B cell (primary cell): ENCODE measurements around the gene OGT. TPM values are rescaled to one million over a fixed set of nuclear protein-coding genes. Genes with fewer than 3 reads are reported as not detected.

ENCODE experiments used
- ATAC-seq: fragments of 200-7000 bp; cut with Tn5 transposase; one replicate; pipeline ENCODE4 v1.10.0; 2021; ENCODE audit warnings: low read depth, mild to moderate bottlenecking, moderate number of reproducible peaks, moderate library complexity
- CTCF ChIA-PET: fragments of 350-600 bp; sonication (Branson Sonifier 250); formaldehyde crosslinking; loops from one replicate; lab custom pipeline; 2021; ENCODE audit warnings: antibody characterized with exemption, inconsistent platforms; lab: Charles Lee
- POLR2A ChIA-PET: fragments of 350-600 bp; sonication (Branson Sonifier 250); formaldehyde crosslinking; loops from one replicate; lab custom pipeline; 2021; ENCODE audit warnings: antibody characterized with exemption; lab: Charles Lee
- DNase-seq: peaks from one replicate; pipeline ENCODE4 v3.0.0; 2013
- H2AFZ ChIP-seq: 2 replicates; pipeline ENCODE4 v1.6.1; 2012; ENCODE audit warnings: mild to moderate bottlenecking, low read depth, low read length; ENCODE audit not compliant: insufficient read depth, poor library complexity, severe bottlenecking
- H3K27ac ChIP-seq, 2 donors: 1 replicate in 1 of 2; 2 replicates in 1 of 2; pipeline ENCODE4 v1.5.1; 2012 to 2013; ENCODE audit warnings: low read length in 2 of 2, mild to moderate bottlenecking in 2 of 2, moderate library complexity in 1 of 2
- H3K27me3 ChIP-seq, 4 experiments: fragments of 200-600 bp in 1 of 4; sonication (generic) in 1 of 4; replicated peaks in 1 of 4; 1 replicate in 2 of 4; 2 replicates in 2 of 4; pipeline versions ENCODE4 v1.6.1 to v1.7.0; 2013 to 2016; ENCODE audit warnings: low read length in 3 of 4, mild to moderate bottlenecking in 2 of 4, mixed read lengths in 1 of 4, moderate library complexity in 1 of 4; ENCODE audit not compliant: insufficient read depth in 4 of 4, control insufficient read depth in 3 of 4; ENCODE audit errors: control extremely low read depth in 1 of 4
- H3K36me3 ChIP-seq, 2 experiments: replicated peaks in 1 of 2; 1 replicate in 1 of 2; 2 replicates in 1 of 2; pipeline versions ENCODE4 v1.6.1 to v1.7.1; 2013; ENCODE audit warnings: low read length in 1 of 2; ENCODE audit not compliant: insufficient read depth in 2 of 2, control insufficient read depth in 1 of 2; ENCODE audit errors: control extremely low read depth in 1 of 2, extremely low read depth in 1 of 2
- H3K4me1 ChIP-seq, 2 donors: fragments of 200-600 bp in 1 of 2; sonication (generic) in 1 of 2; 1 replicate in 1 of 2; 2 replicates in 1 of 2; pipeline versions ENCODE4 v1.5.1 to v1.6.1; 2013 to 2017; ENCODE audit warnings: low read length in 2 of 2; ENCODE audit not compliant: control insufficient read depth in 2 of 2, insufficient read depth in 2 of 2
- H3K4me2 ChIP-seq: replicated peaks from 2 replicates; pipeline ENCODE3; 2012; ENCODE audit warnings: mild to moderate bottlenecking, low read depth, low read length; ENCODE audit not compliant: poor library complexity, severe bottlenecking
- H3K4me3 ChIP-seq, 5 experiments: fragments of 200-600 bp in 1 of 5; sonication (generic) in 1 of 5; 1 replicate in 3 of 5; 2 replicates in 2 of 5; pipeline versions ENCODE4 v1.5.1 to v1.7.0; 2011 to 2016; ENCODE audit warnings: low read length in 4 of 5, mild to moderate bottlenecking in 4 of 5, low read depth in 2 of 5, control low read depth in 1 of 5, moderate library complexity in 1 of 5; ENCODE audit not compliant: insufficient read depth in 1 of 5; ENCODE audit errors: control extremely low read depth in 1 of 5, extremely low read depth in 1 of 5
- H3K79me2 ChIP-seq: fragments of 200-600 bp; sonication (generic); one replicate; pipeline ENCODE4 v1.6.0; 2016; ENCODE audit warnings: low read length; ENCODE audit not compliant: control insufficient read depth, insufficient read depth
- H3K9ac ChIP-seq: fragments of 200-600 bp; sonication (generic); 2 replicates; pipeline ENCODE4 v1.6.1; 2017; ENCODE audit warnings: mild to moderate bottlenecking, low read length, moderate library complexity
- H3K9me3 ChIP-seq, 3 donors: one replicate each; pipeline versions ENCODE4 v1.6.1 to v1.7.1; 2013; ENCODE audit warnings: low read length in 2 of 3; ENCODE audit not compliant: control insufficient read depth in 2 of 3, insufficient read depth in 1 of 3; ENCODE audit errors: control extremely low read depth in 1 of 3
- H4K20me1 ChIP-seq: 2 replicates; pipeline ENCODE4 v1.6.0; 2012; ENCODE audit warnings: mild to moderate bottlenecking, low read length; ENCODE audit not compliant: insufficient read depth, control insufficient read depth, poor library complexity, severe bottlenecking
- H3K27ac Mint-ChIP-seq: one replicate; pipeline ENCODE4 v1.8.0; 2021; ENCODE audit warnings: mixed read lengths
- H3K27me3 Mint-ChIP-seq: one replicate; pipeline ENCODE4 v1.8.0; 2021; ENCODE audit warnings: mixed read lengths
- H3K4me1 Mint-ChIP-seq: one replicate; pipeline ENCODE4 v1.8.0; 2021; ENCODE audit warnings: mixed read lengths
- H3K4me3 Mint-ChIP-seq: one replicate; pipeline ENCODE4 v1.8.0; 2021; ENCODE audit warnings: mixed read lengths
- H3K9me3 Mint-ChIP-seq: one replicate; pipeline ENCODE4 v1.8.0; 2022; ENCODE audit warnings: mixed read lengths; ENCODE audit not compliant: insufficient read depth
- CTCF ChIP-seq: fragments of 200-600 bp; IDR thresholded peaks from one replicate; pipeline ENCODE4 v1.8.0; 2022; ENCODE audit warnings: antibody characterized with exemption, mild to moderate bottlenecking
- EZH2 ChIP-seq: IDR thresholded peaks from 2 replicates; pipeline ENCODE4 v1.6.1; 2012; ENCODE audit warnings: borderline replicate concordance, low read depth, mild to moderate bottlenecking, moderate library complexity, low read length; ENCODE audit not compliant: insufficient read depth, poor library complexity, severe bottlenecking
- WGBS: methylation state at CpG from one replicate; pipeline ENCODE4 v1.1.5; 2013; ENCODE audit warnings: missing lambda C conversion rate; ENCODE audit not compliant: insufficient coverage; 5-methylcytosine and 5-hydroxymethylcytosine counted together
- intact Hi-C: fragments of 100-400 bp; cut with micrococcal nuclease; formaldehyde crosslinking; loops from one replicate; pipeline ENCODE4 v1.10.0; 2022
- polyA plus RNA-seq: library from polyadenylated mRNA; depleted of rRNA; stranded (reverse); fragments of >200 nt; gene quantifications from 2 replicates; pipeline ENCODE4 v1.2.3, GENCODE V29; 2012
- total RNA-seq, 2 donors: library from RNA; stranded (reverse); fragments of 120-200 nt in 1 of 2; gene quantifications; 1 replicate in 1 of 2; 2 replicates in 1 of 2; pipeline versions ENCODE4 v1.2.3 to v1.2.4, GENCODE V29; 2013 to 2022

The OGT gene
- total and polyA plus RNA-seq, 2 donors (not counting 1 experiment from before 2014, with no cell fraction given), result 235 to 307 TPM

- ChIA-PET CTCF (interaction anchor here (0.5 kb wide), 1 partner anchor 85 kb away, joined by 3 read pairs; no protein-coding TSS in a partner anchor), POLR2A (interaction anchor here (0.6 to 2.9 kb wide), 2 partner anchors 9 to 175 kb away, joined by 5 to 11 read pairs; partner anchors contain the start of genes OGT and TAF1)
- H3K27me3 ChIP-seq, result no peaks in the 10 kb centered on the region
- Mint-ChIP-seq H3K27me3 (no peaks in the 10 kb centered on the region), H3K4me1 (peaks cover 51% of the 10 kb centered on the region), H3K27ac (peak overlapping the region; percentile 84), H3K9me3 (no peaks in the 10 kb centered on the region), H3K4me3 (peak overlapping the region; percentile 64)
- H3K4me1 ChIP-seq, result peaks cover 45 to 50% of the 10 kb centered on the region in 2 donors
- peak; percentile 64 for DNase-seq
- H3K27ac ChIP-seq, result peak overlapping the region; percentile 60 to 64
- intact Hi-C loops, result loop anchor here (1.0 to 10.0 kb wide), 2 partner anchors 9 to 87 kb away; no protein-coding TSS in a partner anchor
- peak overlapping the region; percentile 27 for H3K4me2 ChIP-seq
- peak; percentile 76 for ATAC-seq
- H4K20me1 ChIP-seq, result peaks cover 8% of the 10 kb centered on the region
- no peaks in the 10 kb centered on the region for H3K9me3 ChIP-seq
- no peak overlapping the region for H2AFZ ChIP-seq
- H3K9ac ChIP-seq, result no peak overlapping the region
- peaks cover 86% of the 10 kb centered on the region for H3K79me2 ChIP-seq
- peaks cover 1 to 55% of the 10 kb centered on the region in 2 experiments for H3K36me3 ChIP-seq
- 0% methylated on average over 2 of the region's 8 CpGs for WGBS
- H3K4me3 ChIP-seq, result no peak overlapping the region
- TF ChIP-seq EZH2 (no peak), CTCF (no peak)
Observed at GRCh38 chrX:71541210-71542022, 8.5 kb downstream of the OGT start.

GRCh38 chrX:71542411-71542810 lies 9.5 kb downstream of the OGT start:
- Histone ChIP-seq H3K27ac (peak overlapping the region in 1 of 2 donors; percentile 64), H3K9ac (no peak overlapping the region), H2AFZ (no peak overlapping the region), H3K27me3 (no peaks in the 10 kb centered on the region), H3K36me3 (peaks cover 1 to 64% of the 10 kb centered on the region in 2 experiments), H3K4me3 (no peak overlapping the region), H4K20me1 (peaks cover 13% of the 10 kb centered on the region), H3K4me1 (peaks cover 45 to 46% of the 10 kb centered on the region in 2 donors), H3K9me3 (no peaks in the 10 kb centered on the region), H3K79me2 (peaks cover 85% of the 10 kb centered on the region), H3K4me2 (no peak overlapping the region)
- no CpG with 5 or more reads among the region's 1 CpG for WGBS
- intact Hi-C loops, result loop anchor here (10.0 kb wide), 1 partner anchor 88 kb away; no protein-coding TSS in a partner anchor
- H3K27me3 Mint-ChIP-seq, result no peaks in the 10 kb centered on the region
- ChIA-PET POLR2A (interaction anchor here (2.9 kb wide), 1 partner anchor 10 kb away, joined by 11 read pairs; the partner anchor contains the start of gene OGT), CTCF (no interaction called here)
- H3K4me1 Mint-ChIP-seq, result peaks cover 46% of the 10 kb centered on the region
- TF ChIP-seq CTCF (no peak), EZH2 (no peak)
- no peaks in the 10 kb centered on the region for H3K9me3 Mint-ChIP-seq
- no peak for ATAC-seq
- no peak overlapping the region for H3K27ac Mint-ChIP-seq
- no peak overlapping the region for H3K4me3 Mint-ChIP-seq
- DNase-seq, result no peak
